Heart right ventricle (tissue), 16 donors: ENCODE data around the gene ATXN7. TPM values are rescaled to one million over a fixed set of nuclear protein-coding genes. Genes with fewer than 3 reads are reported as not detected.

Experiments
- ATAC-seq, 8 donors: fragments of 200-7000 bp; cut with Tn5 transposase; one replicate each; pipeline ENCODE4 v1.9.1; 2020; ENCODE audit warnings: mild to moderate bottlenecking in 8 of 8, moderate library complexity in 8 of 8, moderate number of reproducible peaks in 1 of 8
- DNase-seq, 2 donors: peaks; one replicate each; pipeline ENCODE4 v3.0.0-alpha.2; 2020
- H3K27ac ChIP-seq, 10 donors: fragments of 200-600 bp; sonication (generic) in 2 of 10; one replicate each; pipeline versions ENCODE4 v1.5.0 to v1.8.0; 2020 to 2022; ENCODE audit warnings: mild to moderate bottlenecking in 3 of 10
- H3K27me3 ChIP-seq, 7 donors: fragments of 200-600 bp; one replicate each; pipeline ENCODE4 v1.8.0; 2021 to 2022; ENCODE audit warnings: mild to moderate bottlenecking in 2 of 7
- H3K36me3 ChIP-seq, 9 donors: fragments of 200-600 bp; sonication (generic) in 1 of 9; one replicate each; pipeline versions ENCODE4 v1.5.0 to v1.8.0; 2020 to 2022; ENCODE audit warnings: mild to moderate bottlenecking in 2 of 9
- H3K4me1 ChIP-seq, 9 donors: fragments of 200-600 bp; sonication (generic) in 1 of 9; one replicate each; pipeline versions ENCODE4 v1.5.0 to v1.8.0; 2020 to 2022; ENCODE audit warnings: mild to moderate bottlenecking in 4 of 9
- H3K4me3 ChIP-seq, 10 donors: fragments of 200-600 bp; sonication (generic) in 2 of 10; one replicate each; pipeline versions ENCODE4 v1.5.0 to v1.8.0; 2020 to 2022; ENCODE audit warnings: mild to moderate bottlenecking in 7 of 10, moderate library complexity in 2 of 10
- H3K9me3 ChIP-seq, 11 donors: fragments of 200-600 bp in 10 of 11; sonication (generic) in 2 of 11; one replicate each; pipeline versions ENCODE4 v1.5.0 to v1.8.0; 2013 to 2022; ENCODE audit warnings: mild to moderate bottlenecking in 2 of 11, control low read depth in 1 of 11, moderate library complexity in 1 of 11
- CTCF ChIP-seq, 9 donors: fragments of 200-600 bp; sonication (generic) in 2 of 9; IDR thresholded peaks; one replicate each; pipeline versions ENCODE4 v1.5.0 to v1.8.0; 2021 to 2022; ENCODE audit warnings: antibody characterized with exemption in 9 of 9, mild to moderate bottlenecking in 5 of 9, moderate library complexity in 1 of 9
- WGBS, 2 donors: extraction: QIAGEN DNeasy Blood & Tissue Kit; methylation state at CpG; one replicate each; pipeline ENCODE4 v1.1.7; 2013; ENCODE audit warnings: inconsistent platforms in 1 of 2; 5-methylcytosine and 5-hydroxymethylcytosine counted together
- intact Hi-C, 10 donors: fragments of 100-400 bp; cut with DNase I; formaldehyde crosslinking; loops; one replicate each; pipeline versions ENCODE4 v1.11.1 to v1.14.2; 2022
- polyA plus RNA-seq, 2 donors: library from polyadenylated mRNA; stranded (reverse); fragments of 200-250 nt; gene quantifications; one replicate each; pipeline ENCODE4 v1.2.3, GENCODE V29; 2013
- total RNA-seq, 10 donors: library from RNA; stranded (reverse); fragmentation: NEBNext Ultra II Directional in 3 of 10; extraction: Animal tissue kit (Norgen Biotek cat#: 25700) in 3 of 10; gene quantifications; one replicate each; pipeline versions ENCODE4 v1.2.1 to v1.2.4, GENCODE V29; 2021 to 2023
- donor health status: Arrhythmogenic right ventricular cardiomyopathy.
- donor health status: ischemic (EF 13 %, LVEDD 7.1; RV severe dilation, severe dysfunction).
- donor health status: healthy with polysubstance abuse.
- donor health status: DM: no; HTN: yes; CAD: no.
- donor health status: DM: no; HTN: no; CAD: no.
- donor health status: ischemic (EF 25% LVEDD 6.9; RV normal size, moderate dysfunction).
- donor health status: ischemic (EF 25% LVEDD 5.7; RV mildly dilated, moderate dysfunction).
- donor health status: healthy.
- donor health status: DM: yes; HTN: yes; CAD: no.
- donor health status: Ischemic cardiomyopathy.
- donor health status: ischemic (EF 35%, LVEDD 5.7; RV mildly dilated, moderate dysfunction).
- donor health status: nonischemic (EF 11% LVEDD 7.7; RV severe dilation, severe dysfunction).
- donor health status: DM: yes; HTN: yes; CAD: no.
- donor health status: PGD.
- donor health status: ischemic (EF 29% LVEDD 5.4; RV normal size, mild dysfunction).
- donor health status: nonischemic (EF 23%, LVEDD 6.1; RV moderate dilation, normal function).

The ATXN7 gene
- total and polyA plus RNA-seq, 12 donors, result 1.7 to 31.0 (median 19.6) TPM

GRCh38 chr3:63880653-63881052 is 17.0 kb downstream of the ATXN7 start:
- peaks cover 0 to 34% (median 23%) of the 10 kb centered on the region in 9 donors for H3K4me1 ChIP-seq
- no peaks in the 10 kb centered on the region for H3K27me3 ChIP-seq
- 92 to 96% methylated on average over 5 of the region's 5 CpGs for WGBS, 2 donors
- no peak overlapping the region for H3K27ac ChIP-seq
- no peaks in the 10 kb centered on the region for H3K9me3 ChIP-seq
- no peaks in the 10 kb centered on the region for H3K36me3 ChIP-seq
- ATAC-seq (no peak), DNase-seq (no peak)
- TF ChIP-seq CTCF (IDR thresholded peaks at IDR 0.05), result no peak
- H3K4me3 ChIP-seq, result no peak overlapping the region
- intact Hi-C loops, result no loop called here

- Histone ChIP-seq H3K27me3 (no peaks in the 10 kb centered on the region), H3K36me3 (peaks cover 0 to 14% (median 0%) of the 10 kb centered on the region in 9 donors), H3K27ac (no peak overlapping the region), H3K4me3 (no peak overlapping the region), H3K4me1 (peaks cover 0 to 27% (median 16%) of the 10 kb centered on the region in 9 donors), H3K9me3 (no peaks in the 10 kb centered on the region)
- 30 to 38% methylated on average over 3 of the region's 3 CpGs for WGBS, 2 donors
- ATAC-seq, result peak in 3 of 8 donors; percentile 27 to 66 (median 35)
- TF ChIP-seq CTCF (IDR thresholded peaks at IDR 0.05), result no peak
- DNase-seq, result no peak
- intact Hi-C loops, result no loop called here
Observed at GRCh38 chr3:63886858-63887257, 23.2 kb downstream of the ATXN7 start.

GRCh38 chr3:63891518-63891917 is 27.9 kb downstream of the ATXN7 start:
- Histone ChIP-seq H3K4me1 (peaks cover 0 to 42% (median 23%) of the 10 kb centered on the region in 9 donors), H3K27me3 (no peaks in the 10 kb centered on the region), H3K36me3 (peaks cover 0 to 16% (median 0%) of the 10 kb centered on the region in 9 donors), H3K4me3 (no peak overlapping the region), H3K9me3 (no peaks in the 10 kb centered on the region), H3K27ac (no peak overlapping the region)
- no peak for ATAC-seq
- DNase-seq, result no peak
- intact Hi-C loops, result no loop called here
- no peak for TF ChIP-seq CTCF (IDR thresholded peaks at IDR 0.05)
- 97% methylated on average over 5 of the region's 5 CpGs for WGBS, 2 donors

GRCh38 chr3:63892773-63893352 is 29.2 kb downstream of the ATXN7 start:
- Histone ChIP-seq H3K27me3 (no peaks in the 10 kb centered on the region), H3K4me1 (peaks cover 0 to 47% (median 23%) of the 10 kb centered on the region in 9 donors), H3K9me3 (no peaks in the 10 kb centered on the region), H3K4me3 (no peak overlapping the region), H3K36me3 (peaks cover 0 to 16% (median 0%) of the 10 kb centered on the region in 9 donors), H3K27ac (no peak overlapping the region)
- intact Hi-C loops, result no loop called here
- WGBS, 2 donors, result 97 to 100% methylated on average over 1 of the region's 1 CpG
- no peak for ATAC-seq
- no peak for DNase-seq
- no peak for TF ChIP-seq CTCF (IDR thresholded peaks at IDR 0.05)
